ENCODE measurements around the gene TDRD12.

- TF ChIP-seq CTCF (IDR thresholded peaks at IDR 0.05) (no peak), POLR2A (IDR thresholded peaks at IDR 0.05) (no peak), EP300 (IDR thresholded peaks at IDR 0.05) (no peak)
Measured at GRCh38 chr19:32824916-32825608, 105.5 kb downstream of the TDRD12 start.

Data from tibial nerve (tissue), 4 donors.